Smooth muscle cell (in vitro differentiated cells): ENCODE measurements around the gene ZMYND10. TPM values are rescaled to one million over a fixed set of nuclear protein-coding genes. Genes with fewer than 3 reads are reported as not detected.

ENCODE experiments used
- DNase-seq: peaks from one replicate; lab custom pipeline; 2025; ENCODE audit not compliant: unreplicated experiment; lab: John Stamatoyannopoulos, UW
- H2AFZ ChIP-seq: fragments of 200-600 bp; sonication (generic); 2 replicates; pipeline ENCODE4 v1.6.0; 2016; ENCODE audit warnings: antibody characterized with exemption, low read depth, mild to moderate bottlenecking
- H3F3A ChIP-seq: fragments of 200-600 bp; sonication (generic); 2 replicates; pipeline ENCODE4 v1.6.0; 2017; ENCODE audit warnings: antibody characterized with exemption, low read depth
- H3K27ac ChIP-seq: fragments of 200-600 bp; sonication (generic); 2 replicates; pipeline ENCODE4 v1.5.1; 2016; ENCODE audit warnings: low read depth, mild to moderate bottlenecking
- H3K27me3 ChIP-seq: fragments of 200-600 bp; sonication (generic); 2 replicates; pipeline ENCODE4 v1.6.1; 2016; ENCODE audit warnings: low read depth, mild to moderate bottlenecking
- H3K36me3 ChIP-seq: fragments of 200-600 bp; sonication (generic); 2 replicates; pipeline ENCODE4 v1.5.1; 2016; ENCODE audit warnings: low read depth
- H3K4me1 ChIP-seq: fragments of 200-600 bp; sonication (generic); 2 replicates; pipeline ENCODE4 v1.5.1; 2016; ENCODE audit warnings: low read depth
- H3K4me2 ChIP-seq: fragments of 200-600 bp; sonication (generic); 2 replicates; pipeline ENCODE4 v1.6.0; 2016; ENCODE audit warnings: mild to moderate bottlenecking
- H3K4me3 ChIP-seq: fragments of 200-600 bp; sonication (generic); 2 replicates; pipeline ENCODE4 v1.5.1; 2016; ENCODE audit warnings: mild to moderate bottlenecking
- H3K79me2 ChIP-seq: fragments of 200-600 bp; sonication (generic); 2 replicates; pipeline ENCODE4 v1.6.0; 2016; ENCODE audit warnings: low read depth, mild to moderate bottlenecking
- H3K9ac ChIP-seq: fragments of 200-600 bp; sonication (generic); 2 replicates; pipeline ENCODE4 v1.6.0; 2016; ENCODE audit warnings: low read depth
- H3K9me3 ChIP-seq: fragments of 200-600 bp; sonication (generic); replicated peaks from 2 replicates; pipeline ENCODE4 v1.5.1; 2016; ENCODE audit warnings: low read depth
- H4K20me1 ChIP-seq: fragments of 200-600 bp; sonication (generic); 2 replicates; pipeline ENCODE4 v1.6.0; 2016; ENCODE audit warnings: low read depth
- CTCF ChIP-seq: fragments of 200-600 bp; sonication (generic); IDR thresholded peaks from 2 replicates; pipeline ENCODE4 v1.5.1; 2017; ENCODE audit warnings: borderline replicate concordance, mild to moderate bottlenecking, antibody characterized with exemption; ENCODE audit not compliant: insufficient read depth, poor library complexity, severe bottlenecking
- WGBS: methylation state at CpG from one replicate; pipeline ENCODE4 v1.1.7; 2016; ENCODE audit warnings: low lambda C conversion rate; 5-methylcytosine and 5-hydroxymethylcytosine counted together
- polyA plus RNA-seq: library from polyadenylated mRNA; unstranded; fragments of >200 nt; fragmentation: Nextera tagmentation; extraction: Ambion mirVana; gene quantifications from 2 replicates; pipeline ENCODE4 v1.2.1, GENCODE V29; 2016
- total RNA-seq: library from RNA; depleted of rRNA; stranded (reverse); fragments of >200 nt; gene quantifications from 2 replicates; pipeline ENCODE4 v1.2.3, GENCODE V29; 2014

The ZMYND10 gene
- total and polyA plus RNA-seq, 2 experiments from 2014 or later, result 0.27 to 1.7 TPM

GRCh38 chr3:50298836-50299637 is 46.5 kb downstream of the ZMYND10 start, which contains the start of the genes HYAL3 and NAA80:
HYAL3 (minus strand) TSS chr3:50299405; CDS start chr3:50295602, 3,803 bp downstream.
NAA80 (minus strand) TSS chr3:50299405; CDS start chr3:50297463, 1,942 bp downstream.
- Histone ChIP-seq H3K27ac (peak within 1 kb of the TSS; percentile 85), H3K36me3 (no peaks in the 10 kb centered on the region), H3F3A (peaks cover 4% of the 10 kb centered on the region), H3K4me1 (peaks cover 13% of the 10 kb centered on the region), H2AFZ (peak within 1 kb of the TSS; percentile 75), H4K20me1 (no peaks in the 10 kb centered on the region), H3K4me3 (peak within 1 kb of the TSS; percentile 85), H3K4me2 (peak within 1 kb of the TSS; percentile 100), H3K9me3 (no peaks in the 10 kb centered on the region), H3K9ac (peak within 1 kb of the TSS; percentile 86), H3K79me2 (no peaks in the 10 kb centered on the region), H3K27me3 (no peaks in the 10 kb centered on the region)
- peak; percentile 95 for DNase-seq
- TF ChIP-seq CTCF, result peak; percentile 9
- WGBS, result 1% methylated on average over 50 of the region's 61 CpGs

- H3K9me3 ChIP-seq, result no peaks in the 10 kb centered on the region
- H3K9ac ChIP-seq, result peak overlapping the region; percentile 86
- H3K79me2 ChIP-seq, result no peaks in the 10 kb centered on the region
- 74% methylated on average over 9 of the region's 9 CpGs for WGBS
- peaks cover 4% of the 10 kb centered on the region for H3F3A ChIP-seq
- peak overlapping the region; percentile 85 for H3K4me3 ChIP-seq
- H3K4me1 ChIP-seq, result peaks cover 13% of the 10 kb centered on the region
- TF ChIP-seq CTCF, result peak; percentile 12
- H2AFZ ChIP-seq, result no peak overlapping the region
- peak overlapping the region; percentile 100 for H3K4me2 ChIP-seq
- H4K20me1 ChIP-seq, result no peaks in the 10 kb centered on the region
- peak overlapping the region; percentile 73 for H3K27ac ChIP-seq
- no peak for DNase-seq
- H3K36me3 ChIP-seq, result no peaks in the 10 kb centered on the region
- no peaks in the 10 kb centered on the region for H3K27me3 ChIP-seq
These were observed 47.4 kb downstream of the ZMYND10 start for GRCh38 chr3:50297896-50298725.

GRCh38 chr3:50297384-50297775 is 48.2 kb downstream of the ZMYND10 start:
- Histone ChIP-seq H3K79me2 (no peaks in the 10 kb centered on the region), H3K4me2 (no peak overlapping the region), H3F3A (peaks cover 4% of the 10 kb centered on the region), H3K9me3 (no peaks in the 10 kb centered on the region), H3K27ac (no peak overlapping the region), H3K4me3 (no peak overlapping the region), H3K36me3 (no peaks in the 10 kb centered on the region), H3K27me3 (no peaks in the 10 kb centered on the region), H2AFZ (no peak overlapping the region), H4K20me1 (no peaks in the 10 kb centered on the region), H3K9ac (no peak overlapping the region), H3K4me1 (peaks cover 16% of the 10 kb centered on the region)
- DNase-seq, result no peak
- 96% methylated on average over 2 of the region's 2 CpGs for WGBS
- TF ChIP-seq CTCF, result no peak
